SJSA1 (cell line): Measurements from ENCODE around the gene COPA. TPM values are rescaled to one million over a fixed set of nuclear protein-coding genes. Genes with fewer than 3 reads are reported as not detected.
"Not testable (repeated sequence)": the region's sequence is repeated elsewhere in the genome, so short reads cannot be mapped to it uniquely, and the experiment has no call there.

ENCODE experiments used
- DNase-seq, 2 experiments: peaks; one replicate each; pipeline ENCODE4 v3.0.0-alpha.2; 2015 to 2020; ENCODE audit warnings: low spot score in 2 of 2, low read depth in 1 of 2
- H3K27ac ChIP-seq: fragments of 250-450 bp; sonication (Bioruptor Pico); 2 replicates; pipeline ENCODE4 v1.5.1; 2020; ENCODE audit warnings: mild to moderate bottlenecking, moderate library complexity
- H3K27me3 ChIP-seq: fragments of 250-450 bp; sonication (Bioruptor Pico); replicated peaks from 2 replicates; pipeline ENCODE4 v1.5.1; 2020; ENCODE audit warnings: mild to moderate bottlenecking, moderate library complexity
- H3K36me3 ChIP-seq: fragments of 250-450 bp; sonication (Bioruptor Pico); 2 replicates; pipeline ENCODE4 v1.5.1; 2020; ENCODE audit warnings: mild to moderate bottlenecking
- H3K4me1 ChIP-seq: fragments of 250-450 bp; sonication (Bioruptor Pico); replicated peaks from 2 replicates; pipeline ENCODE4 v1.6.1; 2021; ENCODE audit warnings: mild to moderate bottlenecking
- H3K4me3 ChIP-seq: fragments of 250-450 bp; sonication (Bioruptor Pico); 2 replicates; pipeline ENCODE4 v1.5.1; 2020; ENCODE audit warnings: mild to moderate bottlenecking
- H3K9me3 ChIP-seq: fragments of 250-450 bp; sonication (Bioruptor Pico); replicated peaks from 2 replicates; pipeline ENCODE4 v1.5.1; 2020; ENCODE audit warnings: mild to moderate bottlenecking
- total RNA-seq: library from RNA; depleted of rRNA; stranded (reverse); fragments of >200 nt; shearing (Covaris generic); gene quantifications from 2 replicates; pipeline ENCODE4 v1.2.3, GENCODE V29; 2014

The COPA gene
- total RNA-seq, 1 experiment from 2014 or later: 191 TPM

GRCh38 chr1:160291248-160292220, 51.5 kb downstream of the COPA start:
- Histone ChIP-seq H3K9me3 (0 out of 2 replicates have a peak, but pooled peaks cover 2% of the 10 kb centered on the region), H3K4me1 (no peaks in the 10 kb centered on the region), H3K36me3 (peaks cover 82% of the 10 kb centered on the region), H3K27me3 (no peaks in the 10 kb centered on the region), H3K27ac (no peak overlapping the region), H3K4me3 (no peak overlapping the region)
- DNase-seq: peak; percentile 36 to 51

DNA sequence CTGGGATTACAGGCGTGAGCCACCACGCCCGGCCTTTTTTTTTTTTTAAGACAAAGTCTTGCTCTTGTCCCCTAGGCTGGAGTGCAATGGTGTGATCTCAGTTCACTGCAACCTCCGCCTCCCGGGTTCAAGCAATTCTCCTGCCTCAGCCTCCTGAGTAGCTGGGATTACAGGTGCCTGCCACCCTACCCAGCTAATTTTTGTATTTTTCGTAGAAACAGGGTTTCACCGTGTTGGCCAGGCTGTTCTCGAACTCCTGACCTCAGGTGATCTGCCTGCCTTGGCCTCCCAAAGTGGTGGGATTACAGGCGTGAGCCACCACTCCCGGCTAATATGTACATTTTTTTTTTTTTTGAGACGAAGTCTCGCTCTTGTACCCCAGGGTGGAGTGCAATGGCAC, 55.3 kb downstream of the COPA start:
- H3K4me3 ChIP-seq, H3K9me3 ChIP-seq, DNase-seq, H3K27ac ChIP-seq, H3K27me3 ChIP-seq, H3K4me1 ChIP-seq: not testable (repeated sequence)
- peaks cover 51% of the 10 kb centered on the region for H3K36me3 ChIP-seq

- H3K36me3 ChIP-seq: peaks cover 51% of the 10 kb centered on the region
- H3K4me1 ChIP-seq: peaks cover 8% of the 10 kb centered on the region
- no peaks in the 10 kb centered on the region for H3K27me3 ChIP-seq
- no peaks in the 10 kb centered on the region for H3K9me3 ChIP-seq
- no peak for DNase-seq
- peak overlapping the region; percentile 65; the same call in 1 of the 2 replicates for H3K4me3 ChIP-seq
- H3K27ac ChIP-seq: no peak overlapping the region
Measured at GRCh38 chr1:160285506-160285905, 57.5 kb downstream of the COPA start.

DNA sequence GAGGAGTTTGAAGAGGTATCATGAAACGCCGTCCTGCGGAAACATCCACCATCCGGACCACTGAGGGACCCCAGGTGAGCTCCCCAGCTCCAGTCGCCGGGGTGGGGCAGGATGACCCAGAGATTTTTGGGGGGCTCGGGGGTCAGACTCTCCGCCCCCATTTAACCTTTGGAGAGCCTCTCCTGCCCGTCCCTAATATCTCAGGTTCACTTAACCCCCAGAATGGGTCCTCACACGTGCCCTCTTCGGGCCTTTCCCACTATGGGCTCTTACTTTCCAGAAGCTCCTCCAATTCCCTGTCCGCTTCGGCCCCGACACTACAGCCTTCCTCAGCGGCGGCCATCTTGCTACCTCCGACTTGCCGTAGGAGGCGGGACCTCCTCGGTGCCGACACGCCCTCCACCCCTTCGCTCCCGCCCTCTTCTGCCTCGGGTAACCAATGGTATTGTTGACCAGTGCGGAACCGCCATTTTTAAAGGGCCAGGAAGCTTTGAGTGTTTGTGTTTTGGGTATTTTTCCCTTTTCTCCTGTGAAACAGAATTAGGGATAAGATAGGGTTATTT, 58.2 kb downstream of the COPA start, which contains the start of gene PEX19:
TSS of gene PEX19 (minus strand) at position 352 of the 563 bp plus-strand sequence. CDS start at position 343, 9 bp downstream.
- peaks cover 50% of the 10 kb centered on the region for H3K36me3 ChIP-seq
- peaks cover 8% of the 10 kb centered on the region for H3K4me1 ChIP-seq
- H3K4me3 ChIP-seq: peak within 1 kb of the TSS; percentile 65
- peak within 1 kb of the TSS; percentile 40 for H3K27ac ChIP-seq
- H3K27me3 ChIP-seq: no peaks in the 10 kb centered on the region
- peak; percentile 91 to 96 for DNase-seq
- H3K9me3 ChIP-seq: no peaks in the 10 kb centered on the region

- peaks cover 8% of the 10 kb centered on the region for H3K4me1 ChIP-seq
- peak overlapping the region; percentile 65 for H3K4me3 ChIP-seq
- no peaks in the 10 kb centered on the region for H3K9me3 ChIP-seq
- H3K36me3 ChIP-seq: peaks cover 50% of the 10 kb centered on the region
- peak in 1 of 2 experiments; percentile 62 for DNase-seq
- H3K27ac ChIP-seq: peak overlapping the region; percentile 40
- no peaks in the 10 kb centered on the region for H3K27me3 ChIP-seq
Measured at GRCh38 chr1:160284220-160284781, 58.7 kb downstream of the COPA start.

DNA sequence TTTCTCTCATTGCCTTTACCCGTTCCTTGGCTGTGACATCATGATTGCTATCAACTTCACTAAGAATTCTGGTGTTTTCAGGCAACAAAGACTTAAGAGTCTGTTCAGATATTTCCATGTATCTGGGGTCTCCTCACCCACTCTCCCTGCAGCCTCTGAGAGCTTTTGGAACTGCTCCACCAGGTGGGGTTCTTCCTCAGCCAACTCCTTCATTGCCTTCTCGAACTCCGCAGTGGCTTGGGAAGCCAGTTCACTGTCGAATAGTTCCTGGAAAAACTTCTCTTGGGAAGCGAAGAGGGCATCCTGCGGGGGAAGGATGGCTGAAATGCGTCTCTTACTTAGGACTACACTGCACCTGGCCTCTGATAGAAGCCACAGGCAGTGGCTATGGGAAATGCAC, 60.2 kb downstream of the COPA start:
- Histone ChIP-seq H3K27ac (no peak overlapping the region), H3K4me3 (no peak overlapping the region), H3K27me3 (no peaks in the 10 kb centered on the region), H3K9me3 (no peaks in the 10 kb centered on the region), H3K4me1 (peaks cover 8% of the 10 kb centered on the region), H3K36me3 (peaks cover 54% of the 10 kb centered on the region)
- DNase-seq: no peak

- no peak for DNase-seq
- Histone ChIP-seq H3K27me3 (no peaks in the 10 kb centered on the region), H3K4me1 (no peaks in the 10 kb centered on the region), H3K27ac (no peak overlapping the region), H3K36me3 (peaks cover 55% of the 10 kb centered on the region), H3K9me3 (no peaks in the 10 kb centered on the region), H3K4me3 (no peak overlapping the region)
Measured at GRCh38 chr1:160277987-160278386, 65.1 kb downstream of the COPA start.

- no peak overlapping the region for H3K4me3 ChIP-seq
- no peak for DNase-seq
- H3K27me3 ChIP-seq: no peaks in the 10 kb centered on the region
- no peak overlapping the region for H3K27ac ChIP-seq
- H3K9me3 ChIP-seq: no peaks in the 10 kb centered on the region
- peaks cover 48% of the 10 kb centered on the region for H3K36me3 ChIP-seq
- H3K4me1 ChIP-seq: no peaks in the 10 kb centered on the region
Measured at GRCh38 chr1:160277330-160277729, 65.7 kb downstream of the COPA start.

DNA sequence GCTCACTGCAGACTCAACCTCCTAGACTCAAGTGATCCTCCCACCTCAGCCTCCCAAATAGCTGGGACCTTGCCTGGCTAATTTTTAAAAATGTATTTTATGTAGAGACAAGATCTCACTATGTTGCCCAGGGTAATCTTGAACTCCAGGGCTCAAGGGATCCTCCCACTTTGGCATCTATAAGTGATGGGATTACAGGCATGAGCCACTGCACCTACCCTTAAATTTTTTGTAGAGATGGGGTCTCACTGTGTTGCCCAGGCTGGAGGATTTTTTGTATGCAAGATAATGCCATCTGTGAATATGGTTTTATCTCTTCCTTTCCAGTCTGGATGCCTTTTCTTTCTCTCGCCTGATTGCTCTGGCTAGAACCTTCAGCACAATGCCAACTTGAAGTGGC, 72.0 kb downstream of the COPA start:
- H3K27me3 ChIP-seq: 0 out of 2 replicates have a peak, but pooled peaks cover 4% of the 10 kb centered on the region

DNA sequence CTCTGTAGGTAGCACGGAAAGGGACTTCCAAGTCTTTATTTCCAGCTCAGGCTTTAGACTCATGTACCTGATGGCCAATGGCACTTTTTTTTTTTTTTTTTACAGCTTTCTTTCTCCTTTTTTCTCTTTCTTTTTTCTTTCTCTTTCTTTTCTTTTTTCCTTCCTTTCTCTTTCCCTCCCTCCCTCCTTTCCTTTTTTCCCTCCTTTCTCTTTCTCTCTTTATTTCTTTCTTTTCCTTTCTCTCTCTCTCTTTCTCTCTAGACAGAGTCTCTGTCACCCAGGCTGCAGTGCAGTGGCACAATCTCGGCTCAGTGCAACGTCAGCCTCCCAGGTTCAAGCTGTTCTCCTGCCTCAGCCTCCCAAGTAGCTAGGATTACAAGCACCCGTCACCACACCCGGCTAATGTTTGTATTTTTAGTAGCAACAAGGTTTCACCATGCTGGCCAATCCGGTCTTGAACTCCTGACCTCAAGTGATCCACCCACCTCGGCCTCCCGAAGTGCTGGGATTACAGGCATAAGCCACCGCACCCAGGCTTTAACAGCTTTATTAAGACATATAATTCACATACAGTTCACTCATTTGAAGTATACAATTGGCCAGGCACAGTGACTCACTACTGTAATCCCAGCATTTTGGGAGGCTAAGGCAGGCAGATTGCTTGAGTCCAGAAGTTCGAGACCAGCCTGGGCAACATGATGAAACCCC, 75.6 kb downstream of the COPA start:
- Histone ChIP-seq H3K27me3 (0 out of 2 replicates have a peak, but pooled peaks cover 4% of the 10 kb centered on the region), H3K9me3 (no peaks in the 10 kb centered on the region), H3K4me1 (no peaks in the 10 kb centered on the region), H3K27ac (no peak overlapping the region), H3K36me3 (no peaks in the 10 kb centered on the region), H3K4me3 (no peak overlapping the region)
- no peak for DNase-seq

More for the DNA sequence above, 72.0 kb downstream of the COPA start:
- Histone ChIP-seq H3K4me1 (no peaks in the 10 kb centered on the region), H3K36me3 (no peaks in the 10 kb centered on the region), H3K4me3 (no peak overlapping the region), H3K9me3 (no peaks in the 10 kb centered on the region), H3K27ac (no peak overlapping the region)
- DNase-seq: no peak

GRCh38 chr1:160264795-160265307, 78.2 kb downstream of the COPA start:
- H3K36me3 ChIP-seq: peaks cover 4% of the 10 kb centered on the region; the same call in 1 of the 2 replicates
- peaks cover 13% of the 10 kb centered on the region for H3K4me1 ChIP-seq
- no peak overlapping the region for H3K4me3 ChIP-seq
- no peaks in the 10 kb centered on the region for H3K9me3 ChIP-seq
- H3K27me3 ChIP-seq: no peaks in the 10 kb centered on the region
- no peak for DNase-seq
- H3K27ac ChIP-seq: no peak overlapping the region

DNA sequence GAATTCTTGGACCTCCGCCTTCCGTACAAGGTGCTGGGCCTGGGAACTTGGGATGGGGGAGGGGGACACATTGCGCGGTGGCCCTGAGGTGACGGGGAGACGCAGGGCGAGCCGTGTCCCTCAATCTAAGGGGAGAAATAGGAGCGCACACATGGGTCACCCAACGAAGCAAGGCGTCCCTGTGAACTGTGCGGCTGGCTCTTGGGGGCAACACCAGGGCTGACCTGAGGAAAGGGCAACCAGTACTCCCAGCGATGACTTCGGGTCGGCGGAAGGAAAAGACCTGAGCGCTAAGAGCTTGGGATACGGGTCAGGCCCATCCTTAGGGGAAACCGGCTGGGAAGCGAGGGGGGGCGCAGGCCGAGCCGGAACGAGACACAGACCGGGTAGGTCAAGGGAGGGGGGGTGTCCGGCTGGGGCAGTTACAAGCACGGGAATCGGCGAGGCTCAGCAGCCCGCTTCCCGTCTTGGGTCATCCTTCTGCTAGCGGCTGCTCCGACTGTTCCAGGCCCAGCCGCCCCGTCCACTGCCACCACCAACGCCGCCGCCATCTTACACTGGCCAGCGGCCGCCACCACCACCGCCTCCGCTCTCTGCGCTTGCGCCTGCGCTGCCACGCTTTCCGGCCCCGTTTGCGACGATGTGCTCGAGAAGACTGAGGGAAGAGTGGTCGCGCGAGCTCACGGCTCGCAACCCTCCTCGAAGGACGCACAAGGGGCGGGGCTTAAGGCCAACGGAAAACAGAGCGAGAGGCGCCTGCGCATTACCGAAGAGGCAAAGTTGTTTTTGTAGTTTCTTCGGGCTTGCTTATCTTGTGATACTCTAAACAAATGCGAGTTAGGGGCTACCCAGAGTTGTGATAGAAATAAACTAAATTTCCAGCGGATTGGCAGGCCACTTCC, 80.9 kb downstream of the COPA start, which contains the start of gene DCAF8:
TSS of gene DCAF8 (minus strand) at position 657 of the 902 bp plus-strand sequence. CDS start 18,541 bp downstream, outside the sequence.
- Histone ChIP-seq H3K36me3 (peaks cover 9% of the 10 kb centered on the region), H3K9me3 (no peaks in the 10 kb centered on the region), H3K27me3 (no peaks in the 10 kb centered on the region), H3K27ac (peak within 1 kb of the TSS; percentile 89), H3K4me1 (peaks cover 13% of the 10 kb centered on the region), H3K4me3 (peak within 1 kb of the TSS; percentile 75)
- DNase-seq: peak; percentile 97 to 98
